Ramos (cell line): ENCODE measurements around the gene GPR17.

Experiments
- in situ Hi-C: fragments of 300-500 bp; cut with MboI; formaldehyde crosslinking; loops from one replicate; pipeline ENCODE4 v1.14.3; 2022; ENCODE audit warnings: low sequenced_read_pairs; ENCODE audit not compliant: unreplicated experiment

Gene GPR17

DNA sequence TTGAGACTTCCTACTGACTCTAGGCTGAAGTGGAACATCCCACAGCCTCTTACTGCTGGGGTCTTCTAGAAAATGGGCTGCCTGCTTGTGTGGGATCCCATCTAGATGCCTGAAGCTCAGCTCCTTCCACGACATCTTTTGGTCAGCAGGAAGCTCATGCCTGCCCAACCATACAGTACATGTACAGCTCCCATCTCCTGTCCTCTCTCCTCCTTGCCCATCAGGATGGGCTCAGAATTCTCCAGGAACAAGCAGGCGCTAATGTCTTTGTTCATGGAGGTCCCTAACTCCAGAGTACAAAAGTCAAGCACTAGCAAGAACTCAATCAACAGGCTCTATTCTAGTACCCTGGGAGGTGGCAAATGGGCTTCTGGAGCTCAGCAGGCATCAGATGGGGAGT is 31.7 kb upstream of the GPR17 start:
- in situ Hi-C loops, result no loop called here

- in situ Hi-C loops, result no loop called here
Measured at GRCh38 chr2:127614731-127615130, 31.2 kb upstream of the GPR17 start.

GRCh38 chr2:127615511-127616166 is 30.3 kb upstream of the GPR17 start:
- in situ Hi-C loops, result no loop called here

GRCh38 chr2:127618551-127619202 is 27.3 kb upstream of the GPR17 start:
- in situ Hi-C loops, result no loop called here

GRCh38 chr2:127619203-127619590 is 26.8 kb upstream of the GPR17 start:
- in situ Hi-C loops, result no loop called here

- in situ Hi-C loops, result no loop called here
Measured at GRCh38 chr2:127619877-127620705, 25.9 kb upstream of the GPR17 start.

GRCh38 chr2:127620866-127621265 is 25.1 kb upstream of the GPR17 start:
- in situ Hi-C loops, result no loop called here

GRCh38 chr2:127621981-127622431 is 23.9 kb upstream of the GPR17 start:
- in situ Hi-C loops, result no loop called here

GRCh38 chr2:127622561-127623387 is 23.2 kb upstream of the GPR17 start:
- in situ Hi-C loops, result no loop called here

- in situ Hi-C loops, result no loop called here
Measured at GRCh38 chr2:127623388-127624319, 22.3 kb upstream of the GPR17 start.

- in situ Hi-C loops, result no loop called here
Measured at GRCh38 chr2:127624320-127624755, 21.6 kb upstream of the GPR17 start.

DNA sequence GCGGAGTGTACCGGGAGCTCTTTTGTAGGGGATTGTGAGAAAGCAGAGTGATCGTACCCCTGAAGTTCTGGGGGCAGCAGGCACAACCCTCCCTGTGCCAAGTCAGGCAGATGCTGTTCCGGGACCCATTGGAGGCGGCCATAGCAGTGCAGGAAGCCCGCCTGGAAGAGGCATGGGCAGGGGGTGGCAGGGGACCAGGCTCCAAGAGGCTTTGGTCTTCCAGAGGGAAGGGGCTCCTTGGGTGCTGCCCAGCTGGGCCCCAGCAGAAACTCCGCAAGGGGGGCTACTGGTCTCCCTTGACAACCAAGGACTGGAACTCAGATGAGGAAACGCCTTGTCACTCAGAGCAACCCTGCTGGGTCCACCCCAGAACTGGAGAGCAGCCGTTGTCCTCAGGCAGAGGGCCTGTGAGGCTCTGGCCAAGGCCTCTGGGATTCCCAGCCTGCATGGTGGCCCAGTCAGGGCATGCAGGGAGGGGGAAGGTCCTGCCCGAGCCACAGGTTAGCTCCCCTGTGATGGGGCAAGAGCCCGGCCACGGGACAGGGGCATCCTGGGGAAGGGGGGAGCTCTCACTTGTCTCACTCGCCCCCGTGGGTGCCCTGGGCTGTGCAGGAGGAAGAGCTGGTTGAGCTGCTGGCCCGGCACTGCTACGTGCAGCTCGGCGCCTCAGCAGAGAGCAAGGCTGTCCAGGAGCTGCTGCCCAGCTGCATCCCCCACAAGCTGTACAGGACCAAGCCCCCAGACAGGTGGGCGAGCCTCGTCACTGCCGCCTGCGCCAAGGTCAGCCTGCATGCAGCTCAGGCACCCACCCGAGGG is 21.0 kb upstream of the GPR17 start:
- in situ Hi-C loops, result no loop called here

- in situ Hi-C loops, result no loop called here
Measured at GRCh38 chr2:127625572-127625951, 20.4 kb upstream of the GPR17 start.

GRCh38 chr2:127626175-127626574 is 19.8 kb upstream of the GPR17 start:
- in situ Hi-C loops, result no loop called here

GRCh38 chr2:127626917-127627739 is 18.8 kb upstream of the GPR17 start:
- in situ Hi-C loops, result no loop called here

GRCh38 chr2:127627740-127628571 is 18.0 kb upstream of the GPR17 start:
- in situ Hi-C loops, result no loop called here
